GM12874 (cell line): ENCODE results near the gene OLFM3.

ENCODE experiments used
- TF ChIP-seq, protein P1 (sequence below): IDR thresholded peaks from 2 replicates; pipeline ENCODE4 v1.5.1; 2011; ENCODE audit warnings: low read depth, mild to moderate bottlenecking, control low read depth, low read length, moderate library complexity; ENCODE audit not compliant: insufficient read depth

The OLFM3 gene

DNA sequence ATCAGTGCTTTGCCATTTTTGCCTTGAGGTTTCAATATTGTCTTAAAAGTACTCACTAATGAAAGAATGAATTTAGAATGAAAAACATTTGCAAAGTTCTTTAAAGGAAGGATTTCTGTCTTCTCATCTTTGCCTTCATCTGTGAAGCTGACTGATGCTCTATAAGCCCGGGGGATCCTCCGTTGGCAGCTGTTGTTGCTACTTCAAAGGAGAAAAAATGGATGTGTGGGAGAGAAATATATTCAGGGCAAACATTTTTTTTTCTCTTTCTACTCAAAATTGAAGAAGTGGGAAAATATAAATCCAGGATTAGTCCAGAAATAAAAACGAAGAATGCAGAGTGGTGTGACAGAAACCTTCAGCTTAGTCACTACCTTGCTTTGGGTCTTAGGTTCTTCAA is 142.5 kb downstream of the OLFM3 start:
- TF ChIP-seq, protein P1, sequence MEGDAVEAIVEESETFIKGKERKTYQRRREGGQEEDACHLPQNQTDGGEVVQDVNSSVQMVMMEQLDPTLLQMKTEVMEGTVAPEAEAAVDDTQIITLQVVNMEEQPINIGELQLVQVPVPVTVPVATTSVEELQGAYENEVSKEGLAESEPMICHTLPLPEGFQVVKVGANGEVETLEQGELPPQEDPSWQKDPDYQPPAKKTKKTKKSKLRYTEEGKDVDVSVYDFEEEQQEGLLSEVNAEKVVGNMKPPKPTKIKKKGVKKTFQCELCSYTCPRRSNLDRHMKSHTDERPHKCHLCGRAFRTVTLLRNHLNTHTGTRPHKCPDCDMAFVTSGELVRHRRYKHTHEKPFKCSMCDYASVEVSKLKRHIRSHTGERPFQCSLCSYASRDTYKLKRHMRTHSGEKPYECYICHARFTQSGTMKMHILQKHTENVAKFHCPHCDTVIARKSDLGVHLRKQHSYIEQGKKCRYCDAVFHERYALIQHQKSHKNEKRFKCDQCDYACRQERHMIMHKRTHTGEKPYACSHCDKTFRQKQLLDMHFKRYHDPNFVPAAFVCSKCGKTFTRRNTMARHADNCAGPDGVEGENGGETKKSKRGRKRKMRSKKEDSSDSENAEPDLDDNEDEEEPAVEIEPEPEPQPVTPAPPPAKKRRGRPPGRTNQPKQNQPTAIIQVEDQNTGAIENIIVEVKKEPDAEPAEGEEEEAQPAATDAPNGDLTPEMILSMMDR, result no peak

DNA sequence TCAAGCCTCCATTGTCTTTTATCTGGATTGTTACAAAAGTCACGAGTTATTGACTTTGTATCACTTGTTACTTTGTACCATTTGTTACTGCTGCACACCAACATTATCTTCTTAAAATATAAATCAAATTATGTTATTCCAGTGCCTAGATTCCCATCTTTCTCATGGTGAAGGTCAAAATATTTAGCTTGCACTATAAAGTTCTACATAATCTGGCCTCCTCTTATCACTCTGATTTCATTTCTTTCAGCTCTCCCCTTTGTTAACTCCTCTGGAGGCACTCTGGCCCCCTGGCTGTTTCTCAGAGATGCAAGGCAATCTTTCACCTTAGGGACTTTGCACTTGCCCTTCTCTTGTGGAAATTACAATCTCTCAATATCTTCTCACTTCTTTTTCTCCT is 143.8 kb downstream of the OLFM3 start:
- TF ChIP-seq, protein P1, result no peak

DNA sequence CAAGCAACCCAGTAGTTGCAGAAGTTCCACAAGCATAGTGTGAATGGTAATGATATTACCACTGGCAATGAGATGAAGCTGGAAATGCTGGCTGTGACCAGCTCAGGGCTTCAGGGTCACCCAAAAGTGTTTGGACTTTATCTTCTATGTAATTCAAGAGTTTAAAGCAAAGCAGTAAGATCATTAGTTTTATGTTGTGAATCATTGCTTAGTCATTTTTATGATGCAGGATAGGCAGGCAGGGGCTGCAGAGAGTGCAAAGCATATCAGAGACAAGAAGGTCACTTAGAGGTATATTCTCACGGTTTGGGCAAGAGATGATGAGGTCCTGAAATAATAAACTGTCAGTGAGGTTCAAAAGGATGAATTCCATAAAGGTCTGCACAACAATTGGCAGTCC is 147.4 kb downstream of the OLFM3 start:
- TF ChIP-seq, protein P1, result no peak

DNA sequence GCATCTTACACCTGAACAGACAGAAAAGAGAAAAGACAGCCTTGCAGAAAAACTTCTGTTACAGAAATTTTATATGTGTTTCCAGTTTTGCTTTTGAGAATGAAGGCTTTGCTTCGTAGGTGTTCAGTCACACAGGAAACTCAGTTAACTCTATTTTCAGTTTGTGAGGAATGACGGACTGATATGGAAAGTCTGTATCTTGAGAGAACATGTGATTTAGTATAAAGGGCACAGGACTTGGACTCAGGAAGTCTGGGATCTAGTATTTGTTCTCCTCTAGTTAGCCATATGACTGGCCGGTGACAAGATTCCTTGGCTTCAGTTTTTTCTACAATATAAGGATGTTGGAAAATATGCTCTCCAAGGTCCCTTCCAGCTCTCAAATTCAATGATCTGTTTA is 149.1 kb downstream of the OLFM3 start:
- TF ChIP-seq, protein P1, result no peak

DNA sequence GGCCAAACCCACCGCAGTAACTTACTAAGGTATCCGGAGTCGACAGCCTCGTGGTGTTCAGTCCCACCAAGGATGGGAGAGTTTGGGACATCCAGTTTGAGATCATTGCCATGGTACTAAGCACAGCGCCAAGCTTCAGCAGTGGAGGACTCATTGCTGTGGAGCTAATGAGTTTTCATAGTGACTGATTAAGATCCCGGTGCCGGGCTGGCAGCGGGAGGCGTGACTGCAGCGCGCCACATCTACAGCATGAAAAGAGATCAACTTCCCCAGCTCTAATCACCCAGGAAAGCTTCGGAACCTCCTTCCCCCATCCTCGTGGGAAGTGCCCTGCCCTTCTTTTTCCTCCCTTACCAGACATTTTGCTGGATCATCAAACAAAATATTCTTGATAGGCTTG is 149.9 kb downstream of the OLFM3 start:
- TF ChIP-seq, protein P1, result no peak

DNA sequence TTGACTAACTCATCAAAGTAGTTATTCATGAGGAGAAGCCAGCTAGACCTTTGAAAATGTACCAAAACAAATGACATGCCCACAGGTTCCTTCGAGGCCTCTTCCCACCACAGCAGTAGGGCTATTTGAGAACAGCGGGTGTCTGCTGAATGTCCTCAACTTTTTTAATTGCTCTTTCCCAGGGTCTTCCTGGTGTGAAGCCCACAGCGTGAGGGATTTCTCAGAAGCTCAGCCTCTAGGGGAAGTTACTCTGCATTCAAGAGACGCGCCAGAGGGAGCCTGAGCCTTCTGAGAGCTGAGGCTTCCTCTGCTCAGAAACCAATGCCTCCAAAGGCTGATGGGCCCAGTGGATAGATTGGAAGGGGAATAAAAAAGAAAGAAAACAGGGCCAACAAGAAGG is 153.6 kb downstream of the OLFM3 start:
- TF ChIP-seq, protein P1, result no peak

DNA sequence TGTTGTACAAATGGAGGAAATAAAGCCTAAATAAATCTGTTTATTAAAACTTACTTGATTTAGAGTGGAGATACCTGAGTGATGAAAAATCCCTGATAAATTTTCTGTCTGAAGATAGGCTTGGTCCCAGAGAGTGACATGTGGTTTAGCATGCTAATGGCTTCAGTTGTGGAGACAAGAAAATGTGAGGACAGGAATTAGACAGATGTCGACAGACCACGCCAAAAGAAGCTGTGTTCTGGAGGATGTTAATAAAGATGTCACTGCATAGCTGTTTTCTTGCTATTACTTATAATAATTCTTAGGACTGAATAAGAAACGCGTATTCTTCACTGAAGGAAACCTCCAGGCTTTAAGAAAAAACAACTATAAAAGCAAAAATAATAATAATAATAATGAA is 154.9 kb downstream of the OLFM3 start:
- TF ChIP-seq, protein P1, result no peak

DNA sequence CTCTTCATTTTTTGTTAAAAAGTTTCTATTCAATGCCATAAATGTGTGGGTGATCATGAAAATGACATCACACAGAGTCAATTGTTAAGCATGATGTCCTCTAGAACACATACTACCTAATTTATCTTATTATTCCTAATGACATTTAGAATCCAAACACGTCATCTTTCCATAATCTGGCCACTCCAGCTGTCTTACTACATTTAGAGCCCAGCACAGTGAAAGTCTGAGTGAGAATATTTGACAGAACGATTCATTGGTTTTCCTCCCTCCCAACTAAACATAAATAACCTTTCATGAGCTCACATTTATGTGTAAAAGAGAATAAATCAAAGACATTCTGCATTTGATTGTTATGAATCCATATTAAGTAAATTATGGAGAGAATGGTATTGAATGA is 160.7 kb downstream of the OLFM3 start:
- TF ChIP-seq, protein P1, result no peak
